Activated CD4-positive, alpha-beta T cell treated with anti-CD3 and anti-CD28 coated beads for 24 hours (primary cell): ENCODE results near the gene HOXB8.

Experiments
- DNase-seq, 2 donors: peaks; one replicate each; pipeline ENCODE4 v3.0.0-alpha.2; 2020; ENCODE audit warnings: low read depth in 2 of 2

Gene HOXB8

DNA sequence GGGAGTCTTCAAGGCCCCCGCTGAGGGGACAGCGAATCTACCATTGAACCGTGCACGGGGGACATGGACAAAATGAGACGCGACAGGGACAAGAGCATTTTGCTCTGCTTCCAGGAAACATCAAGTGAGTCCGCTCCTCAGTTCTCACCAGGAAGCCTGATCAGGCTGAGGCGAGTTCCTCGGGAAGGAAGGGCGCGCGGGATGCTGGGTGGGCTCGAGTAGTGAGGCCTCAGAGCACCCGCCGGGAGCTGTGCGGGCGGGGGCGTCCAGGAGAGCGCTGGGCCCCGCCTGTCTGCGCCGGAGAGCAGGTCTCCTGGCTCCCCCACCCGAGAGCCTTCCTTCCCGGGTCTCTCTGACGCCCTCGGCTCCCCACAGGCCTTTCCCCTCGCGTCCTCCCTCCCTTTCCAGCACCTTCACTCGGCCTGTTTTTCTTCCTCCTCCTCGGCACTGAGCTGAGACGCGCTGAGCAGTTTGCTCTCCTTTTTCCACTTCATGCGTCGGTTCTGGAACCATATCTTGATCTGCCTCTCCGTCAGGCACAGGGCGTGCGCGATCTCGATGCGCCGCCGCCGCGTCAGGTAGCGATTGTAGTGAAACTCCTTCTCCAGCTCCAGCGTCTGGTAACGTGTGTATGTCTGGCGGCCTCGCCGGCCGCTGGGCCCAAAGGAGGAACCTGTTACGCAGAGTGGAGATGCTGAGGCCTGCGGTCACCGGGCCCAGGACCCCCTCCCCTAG lies 18.9 kb downstream of the HOXB8 start:
- no peak for DNase-seq

DNA sequence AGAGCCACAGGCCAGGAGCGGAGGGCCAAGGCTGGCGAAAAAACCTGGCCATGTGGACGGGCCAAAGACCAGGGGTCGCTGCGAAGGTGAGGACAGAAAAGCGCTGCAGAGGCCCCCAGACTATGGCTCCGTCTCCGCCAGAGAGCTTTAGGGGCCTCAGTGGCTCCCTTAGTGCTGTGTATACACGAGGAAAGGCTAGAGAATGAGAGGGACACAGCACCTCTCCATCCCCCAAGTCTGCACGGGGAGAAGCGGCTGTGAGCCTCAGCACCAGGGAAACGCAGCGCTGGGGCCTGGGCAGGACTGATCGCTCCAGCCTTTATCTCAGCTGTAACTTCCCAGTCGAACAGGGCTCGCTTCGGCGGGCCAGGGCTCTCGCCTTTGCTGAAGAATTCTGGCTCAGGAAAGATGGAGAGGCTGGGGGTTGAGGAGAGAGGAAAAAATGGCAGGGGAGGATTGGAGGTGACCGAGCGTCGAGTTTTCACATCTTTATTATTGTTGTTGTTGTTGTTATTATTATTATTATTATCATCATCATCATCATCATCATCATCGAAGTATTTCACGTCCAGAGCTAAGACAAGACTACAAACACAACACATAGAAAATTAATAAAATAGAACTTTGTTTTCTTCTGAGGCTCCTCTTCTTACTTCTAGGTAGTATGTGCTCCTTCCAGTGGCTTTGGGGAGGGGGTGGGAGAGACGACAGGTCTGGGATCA lies 19.7 kb downstream of the HOXB8 start:
- DNase-seq: no peak

GRCh38 chr17:48594538-48595277 lies 20.4 kb downstream of the HOXB8 start:
- DNase-seq: no peak

- DNase-seq: peak; percentile 79 to 80
These were observed 21.1 kb downstream of the HOXB8 start for GRCh38 chr17:48593840-48594537.

- no peak for DNase-seq
These were observed 21.8 kb downstream of the HOXB8 start, which contains the start of gene HOXB5 for GRCh38 chr17:48593126-48593829. Gene HOXB5 (minus strand): TSS chr17:48593779. CDS start chr17:48593682, 97 bp downstream.

- no peak for DNase-seq
These were observed 22.5 kb downstream of the HOXB8 start for GRCh38 chr17:48592577-48592976.

DNA sequence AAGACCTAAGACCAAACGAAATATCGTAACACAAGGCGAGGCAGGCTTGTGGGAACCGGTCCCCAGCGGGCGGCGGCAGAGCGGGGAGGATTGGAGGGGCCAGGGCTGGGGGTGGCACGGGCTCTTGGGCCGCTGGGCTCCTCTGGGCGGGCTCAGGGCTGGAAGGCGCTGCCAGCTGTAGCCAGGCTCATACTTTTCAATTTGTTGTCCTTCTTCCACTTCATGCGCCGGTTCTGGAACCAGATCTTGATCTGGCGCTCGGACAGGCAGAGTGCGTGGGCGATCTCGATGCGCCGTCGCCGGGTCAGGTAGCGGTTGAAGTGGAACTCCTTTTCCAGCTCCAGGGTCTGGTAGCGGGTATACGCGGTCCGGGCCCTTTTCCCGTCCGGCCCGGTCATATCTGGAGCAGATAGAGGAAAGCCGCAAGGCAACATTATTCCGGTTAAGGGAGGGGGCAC lies 23.0 kb downstream of the HOXB8 start:
- DNase-seq: no peak

- no peak for DNase-seq
These were observed 23.6 kb downstream of the HOXB8 start for GRCh38 chr17:48591255-48592056.

DNA sequence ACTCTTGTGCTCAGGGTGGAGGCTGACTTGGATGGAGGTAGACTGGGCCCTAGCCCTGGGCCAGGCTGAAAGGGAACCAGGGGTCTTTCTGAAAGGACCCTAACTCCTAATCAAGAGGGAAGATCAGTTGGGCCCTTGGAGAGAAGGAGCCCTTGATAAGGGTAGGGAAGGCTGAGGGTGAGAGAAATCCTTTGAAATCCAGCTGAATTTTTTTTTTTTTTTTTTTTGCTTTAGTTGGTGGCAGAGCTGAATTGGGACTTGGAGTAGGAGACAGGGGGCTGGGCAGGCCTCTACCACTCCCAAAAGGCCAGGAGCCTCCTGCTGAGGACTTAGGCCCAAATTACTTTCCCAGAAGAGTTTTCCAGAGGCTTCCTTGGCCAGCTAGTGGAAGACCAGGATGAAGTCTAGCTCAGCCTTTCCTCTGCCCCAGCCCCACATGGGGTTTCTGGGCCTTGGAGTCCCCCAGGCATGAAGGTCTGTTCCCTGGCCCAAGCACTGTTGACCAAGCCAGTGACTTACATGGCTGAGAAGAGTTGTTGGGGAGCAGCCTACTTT lies 24.4 kb downstream of the HOXB8 start:
- no peak for DNase-seq

GRCh38 chr17:48589831-48590606 lies 25.1 kb downstream of the HOXB8 start, which contains the start of gene HOXB3:
Gene HOXB3 (minus strand): TSS chr17:48590241. CDS start chr17:48552474, 37,767 bp downstream.
- no peak for DNase-seq

- DNase-seq: no peak
These were observed 25.8 kb downstream of the HOXB8 start for GRCh38 chr17:48589060-48589830.

DNA sequence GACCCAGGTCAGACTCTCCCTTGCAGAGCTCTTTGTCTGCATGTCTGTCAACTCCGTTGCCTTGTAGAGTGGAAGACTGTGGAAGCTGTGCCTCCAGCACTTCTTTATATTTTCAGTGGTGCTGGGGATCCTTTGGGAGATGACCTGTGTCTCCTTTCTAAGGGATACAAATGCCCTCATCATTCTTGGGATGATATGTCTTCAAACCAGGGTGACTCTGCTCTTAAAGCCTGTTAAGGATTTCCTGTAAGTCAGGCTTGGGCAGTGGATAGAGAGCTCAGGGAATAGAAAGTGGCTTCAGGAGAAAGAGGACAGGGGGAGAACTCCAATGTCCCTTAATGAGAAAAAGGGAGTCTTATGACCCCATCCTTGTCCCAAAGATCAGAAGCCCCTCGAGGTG lies 26.6 kb downstream of the HOXB8 start:
- no peak for DNase-seq

DNA sequence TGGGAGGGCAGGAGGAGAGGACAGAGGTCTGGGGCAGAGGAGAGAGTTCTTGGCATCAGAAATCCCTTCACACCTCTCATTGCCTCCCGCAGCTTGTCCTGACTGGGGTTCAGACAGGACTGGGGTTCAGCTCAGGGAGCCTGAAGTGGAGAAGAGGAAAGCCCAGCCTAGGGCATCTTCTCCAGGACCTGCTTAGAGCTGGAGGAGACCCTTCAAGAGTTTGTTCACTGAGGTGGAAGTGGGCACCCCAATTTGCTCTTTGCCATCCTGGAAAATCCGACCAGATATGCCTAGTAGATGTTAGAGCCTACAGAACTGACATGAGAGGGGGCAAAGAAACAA lies 27.0 kb downstream of the HOXB8 start:
- DNase-seq: no peak

DNA sequence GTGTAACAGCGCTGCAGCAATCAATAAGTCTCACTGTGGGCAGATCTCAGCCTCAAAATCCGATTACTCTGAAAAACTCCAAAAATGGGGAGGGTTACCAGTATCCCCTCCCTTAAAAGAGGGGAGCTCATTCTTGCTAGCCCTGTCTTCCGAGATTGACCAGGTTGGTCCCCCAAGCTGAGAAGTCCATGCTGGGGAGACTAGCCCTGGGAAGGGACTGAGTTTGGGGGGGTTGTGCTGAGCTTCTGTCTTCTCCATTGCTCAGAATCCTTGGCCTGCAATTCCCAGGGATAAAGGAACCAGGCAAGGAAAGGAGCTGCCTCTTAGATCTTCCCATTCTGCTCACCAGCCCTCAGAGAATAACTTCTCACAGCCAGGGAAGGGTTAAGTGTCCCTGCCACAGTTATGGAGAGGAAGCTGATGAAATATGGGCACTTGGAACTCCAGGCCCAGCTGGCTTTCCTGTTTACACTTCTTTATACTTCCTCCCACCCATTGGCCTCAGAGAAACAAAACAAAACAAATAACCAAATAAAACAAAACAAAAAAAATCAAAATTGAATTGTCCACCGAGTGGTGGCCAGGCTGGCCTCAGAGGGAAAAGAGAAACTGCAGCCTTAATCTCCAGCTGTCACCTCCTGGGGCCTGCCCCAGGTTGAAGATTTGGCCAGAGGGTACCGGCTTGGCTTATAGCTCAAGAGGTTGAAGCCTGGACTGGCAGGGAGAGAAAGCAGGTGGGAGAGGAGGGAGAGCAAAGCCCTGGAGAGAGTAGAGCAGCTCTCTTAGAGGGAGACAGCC lies 27.6 kb downstream of the HOXB8 start:
- DNase-seq: no peak

GRCh38 chr17:48586355-48587258 lies 28.5 kb downstream of the HOXB8 start:
- DNase-seq: no peak

- no peak for DNase-seq
These were observed 30.8 kb downstream of the HOXB8 start for GRCh38 chr17:48584223-48584741.
